COLO668 (cell line): Measurements from ENCODE around the gene CPHXL2.

Experiments
- DNase-seq: peaks from one replicate; lab custom pipeline; 2025; ENCODE audit not compliant: unreplicated experiment; lab: John Stamatoyannopoulos, UW

Gene CPHXL2

DNA sequence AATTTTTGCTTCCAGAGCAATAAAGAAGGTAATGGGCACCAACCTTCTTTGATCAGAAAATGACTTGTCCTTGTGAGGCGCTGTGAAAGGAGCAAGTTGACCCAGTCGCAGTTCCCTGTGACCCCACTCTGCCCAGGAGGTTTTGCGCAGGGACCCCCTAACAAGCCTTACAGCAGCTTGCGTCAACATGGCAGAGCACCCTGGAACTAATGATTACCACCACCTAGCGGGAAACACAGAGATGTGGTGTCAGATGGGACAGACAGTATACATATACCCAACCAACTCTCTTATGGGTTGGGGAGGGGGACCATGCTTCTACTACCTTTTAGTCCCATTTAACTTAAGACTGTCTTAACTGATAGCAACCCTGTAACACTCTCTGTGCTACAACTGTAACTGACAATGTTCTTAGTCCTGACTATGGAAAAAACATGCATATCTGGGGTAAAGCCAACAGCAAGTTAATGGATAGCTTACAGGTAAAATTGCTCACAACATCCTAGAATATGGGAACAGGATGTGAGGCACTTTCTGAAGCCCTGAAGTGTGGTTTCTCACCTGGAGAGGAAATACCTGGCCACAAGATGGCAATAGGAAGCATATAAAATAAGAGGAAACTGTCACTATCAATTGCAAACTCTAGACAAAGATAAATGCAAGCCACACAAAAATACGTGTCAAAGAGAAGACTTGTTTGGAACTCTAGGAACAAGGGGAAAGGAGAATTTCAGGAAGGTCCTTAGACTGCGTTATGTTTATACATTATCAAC lies 32.4 kb downstream of the CPHXL2 start:
- no peak for DNase-seq

DNA sequence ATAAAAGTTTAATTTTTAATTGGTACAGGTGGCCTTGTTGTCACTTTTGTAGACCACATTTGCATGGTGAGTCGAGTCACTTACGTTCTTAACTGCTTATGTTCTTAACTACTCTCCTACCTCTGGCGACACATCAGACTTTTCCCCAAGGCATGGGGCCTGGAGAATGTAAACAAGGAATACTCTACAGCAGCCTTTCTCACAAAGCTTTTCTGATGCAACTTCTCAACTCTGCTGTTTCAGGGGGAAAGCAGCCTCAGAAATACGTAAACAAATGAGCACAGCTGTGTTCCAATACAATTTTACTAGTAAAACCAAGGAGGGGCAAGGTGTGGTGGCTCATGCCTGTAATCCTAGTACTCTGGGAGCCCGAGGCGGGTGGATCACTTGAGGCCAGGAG lies 36.2 kb downstream of the CPHXL2 start:
- DNase-seq = no peak

DNA sequence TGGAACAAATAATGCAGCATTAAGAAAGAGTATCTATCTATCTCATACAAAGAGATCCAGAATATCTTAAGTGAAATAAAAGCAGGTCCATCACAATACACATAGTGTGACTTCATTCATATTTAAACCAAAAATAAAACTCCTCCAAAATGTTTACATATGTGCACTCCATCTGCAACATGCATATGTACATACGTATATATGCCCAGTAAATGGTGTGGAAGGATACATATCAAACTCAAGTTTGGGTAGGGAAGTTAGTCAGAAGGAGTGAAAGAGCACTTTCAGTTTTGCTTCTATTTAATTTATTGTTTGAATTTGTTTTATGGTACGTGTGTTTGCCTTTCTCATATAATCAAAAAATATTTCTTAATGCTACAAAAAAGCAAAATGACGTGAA lies 41.8 kb downstream of the CPHXL2 start:
- no peak for DNase-seq

DNA sequence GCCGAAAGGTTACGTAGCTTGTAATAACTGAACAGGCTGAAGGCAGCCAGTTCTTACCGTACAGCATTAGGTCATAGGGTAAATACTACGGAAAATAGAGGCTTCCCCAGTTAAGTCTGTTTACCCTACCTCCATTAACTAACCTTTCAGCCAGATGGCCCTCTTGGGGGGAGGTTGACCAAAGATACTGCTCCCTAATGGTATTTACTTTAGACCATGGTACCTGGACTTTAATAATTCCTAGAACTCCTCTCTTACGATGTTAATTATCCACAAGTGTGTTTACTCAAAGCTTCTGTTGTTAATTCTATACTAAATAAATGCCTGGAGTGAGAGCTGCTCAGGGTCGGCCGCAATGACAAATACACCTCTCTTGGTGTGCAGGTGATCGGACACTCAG lies 44.0 kb downstream of the CPHXL2 start:
- peak; percentile 75 for DNase-seq

DNA sequence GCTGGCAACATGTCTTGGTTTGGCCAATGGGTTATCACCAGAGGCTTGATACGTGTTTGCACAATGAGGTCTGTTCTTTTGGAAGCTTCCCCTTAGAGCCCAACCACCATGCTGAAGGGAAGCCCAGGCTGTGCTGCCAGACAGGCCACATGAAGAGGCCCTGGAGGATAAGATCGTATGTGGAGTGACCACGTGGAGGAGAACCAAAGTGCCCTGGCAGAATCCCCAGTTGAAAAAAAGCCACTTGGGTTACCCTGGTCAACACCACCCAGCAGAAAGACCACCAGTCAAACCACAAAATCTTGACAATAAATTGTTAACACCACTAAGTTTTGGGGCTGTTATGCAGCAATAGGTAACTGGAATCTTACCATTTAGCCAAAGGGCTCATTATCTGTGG lies 46.8 kb downstream of the CPHXL2 start:
- DNase-seq = no peak

DNA sequence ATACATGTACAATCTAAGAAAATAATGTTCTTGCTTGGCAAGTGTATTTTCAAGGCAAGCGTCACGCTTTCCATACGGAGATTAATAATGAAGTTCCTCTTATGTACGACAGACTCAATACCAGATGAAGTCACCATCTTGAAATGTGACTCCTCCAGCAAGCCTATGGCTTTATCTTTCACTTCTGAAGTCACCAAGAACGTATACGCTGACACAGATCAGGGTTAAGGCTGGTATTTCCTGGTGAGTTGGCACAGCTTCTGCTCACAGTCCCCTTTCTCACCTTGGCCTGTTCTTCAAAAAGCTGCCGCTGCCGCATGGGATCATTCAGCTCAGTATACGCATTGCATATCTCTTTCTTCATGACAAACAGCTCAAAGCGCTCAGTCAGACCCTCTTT lies 47.7 kb downstream of the CPHXL2 start:
- no peak for DNase-seq

DNA sequence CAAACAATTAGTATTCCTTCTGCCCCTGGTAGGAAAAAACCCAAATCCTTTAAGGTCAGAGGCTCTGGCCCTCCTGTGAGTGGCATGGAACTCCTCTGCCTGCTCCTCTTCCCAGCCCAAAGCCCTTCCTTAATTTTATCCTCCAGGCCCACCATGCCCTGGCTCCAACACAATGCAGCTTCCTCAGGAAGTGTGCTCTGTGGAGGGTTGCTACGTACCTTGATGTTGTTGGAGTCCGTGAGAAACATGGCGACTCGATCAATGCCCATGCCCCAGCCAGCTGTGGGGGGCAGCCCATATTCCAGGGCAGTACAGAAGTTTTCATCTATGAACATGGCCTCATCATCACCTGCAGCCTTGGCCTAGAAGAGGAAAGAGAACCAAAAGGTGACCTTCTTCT lies 48.5 kb downstream of the CPHXL2 start:
- no peak for DNase-seq

DNA sequence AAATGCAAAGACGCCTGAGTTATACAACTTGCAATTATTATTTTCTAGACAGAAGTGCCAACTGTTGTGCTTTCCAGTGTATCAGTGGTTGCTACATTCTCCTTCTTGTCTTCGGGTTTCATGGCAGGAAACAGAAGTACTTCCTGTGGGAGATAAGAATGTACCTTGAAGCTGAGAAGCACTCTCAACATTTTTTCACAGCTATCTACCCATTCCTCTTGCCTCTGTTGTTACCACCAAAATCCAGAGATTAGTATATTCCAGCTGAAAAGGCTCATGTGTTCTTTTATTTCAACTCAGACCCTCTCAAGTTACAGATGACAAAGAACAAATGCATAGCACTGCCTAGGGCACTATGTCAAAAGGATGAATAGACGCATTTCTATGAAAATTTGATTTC lies 49.0 kb downstream of the CPHXL2 start:
- no peak for DNase-seq

DNA sequence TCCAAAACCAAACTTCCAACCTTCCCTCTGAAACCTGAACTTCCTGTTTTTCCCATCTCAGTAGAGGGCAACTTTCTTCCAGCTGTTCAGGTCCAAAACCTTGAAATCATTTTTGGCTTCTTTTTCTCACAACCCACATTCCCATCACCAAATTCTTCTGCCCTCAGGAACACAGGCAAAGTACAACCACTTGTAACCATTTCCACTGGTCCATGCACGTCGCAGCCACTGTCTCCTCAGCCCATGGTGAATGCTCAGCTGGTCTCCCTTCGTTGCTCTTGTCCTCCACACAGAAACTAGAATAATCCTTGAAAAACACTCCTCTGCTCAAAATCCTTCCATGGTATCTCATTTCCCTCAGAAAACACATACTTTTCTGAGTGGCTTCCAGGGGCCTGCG lies 50.0 kb downstream of the CPHXL2 start:
- DNase-seq = no peak

DNA sequence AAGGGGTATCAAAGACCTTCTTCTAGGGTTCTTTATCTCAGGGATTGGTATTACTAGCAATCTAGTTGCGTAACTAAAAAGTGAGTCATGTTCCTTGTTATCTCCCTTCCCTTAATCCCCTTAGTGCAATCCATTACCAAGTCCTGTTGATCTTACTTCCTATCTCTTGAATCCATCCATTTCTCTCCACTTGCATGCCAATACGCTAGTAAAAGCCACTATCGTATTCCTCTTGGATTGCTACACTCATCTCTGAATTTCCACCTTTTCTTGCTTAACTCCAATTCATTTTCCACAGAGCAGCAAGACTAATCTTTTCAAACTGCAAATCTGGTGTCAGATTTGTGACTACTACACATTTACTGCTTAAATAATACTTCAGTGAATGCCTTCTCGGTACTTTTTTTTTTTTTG lies 51.9 kb downstream of the CPHXL2 start:
- DNase-seq = no peak

DNA sequence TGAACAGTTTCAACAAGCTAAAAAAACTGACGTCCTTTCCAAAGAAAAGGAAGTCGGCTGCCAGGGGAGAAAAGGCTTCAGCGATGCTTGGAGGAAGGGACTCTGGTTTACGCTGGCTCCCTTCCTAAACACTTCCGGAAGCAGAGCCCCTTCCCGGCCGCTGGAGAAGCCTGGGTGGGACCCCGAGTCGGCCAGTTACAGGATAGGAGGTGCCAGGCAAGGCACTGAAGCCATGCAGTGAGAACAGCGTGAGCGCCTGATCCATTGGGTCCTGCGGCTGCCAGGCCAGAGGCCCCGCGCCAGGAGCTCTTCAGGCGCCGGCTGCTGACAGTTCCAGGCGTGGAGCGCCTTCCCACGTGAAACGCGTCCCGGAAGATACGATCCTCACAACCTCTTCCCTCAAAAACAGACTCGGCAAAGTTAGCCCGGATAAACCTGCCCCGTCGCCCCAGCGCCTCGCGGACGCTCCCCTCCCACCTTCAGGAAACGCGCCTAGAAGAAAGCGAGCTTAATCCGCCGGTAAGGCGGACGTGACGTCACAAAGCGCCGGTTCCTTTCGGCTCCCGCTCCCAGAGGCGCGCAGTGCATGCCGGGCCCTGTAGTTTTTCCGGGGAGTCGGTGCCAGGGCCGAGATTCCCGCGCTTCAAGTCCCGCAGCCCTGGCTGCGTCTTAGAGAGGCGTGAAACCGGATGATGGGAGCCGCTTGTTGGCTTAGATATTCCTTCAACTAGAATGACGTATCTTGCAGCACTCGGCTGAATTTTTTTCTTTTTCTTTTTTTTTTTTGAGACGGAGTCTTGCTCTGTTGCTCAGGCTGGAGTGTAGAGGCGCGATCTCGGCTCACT lies 53.8 kb downstream of the CPHXL2 start, which contains the start of gene ADAT1:
ADAT1 (minus strand) TSS at position 521 of the 845 bp plus-strand sequence. CDS start 2,482 bp downstream, outside the sequence.
- peak; percentile 98 for DNase-seq

DNA sequence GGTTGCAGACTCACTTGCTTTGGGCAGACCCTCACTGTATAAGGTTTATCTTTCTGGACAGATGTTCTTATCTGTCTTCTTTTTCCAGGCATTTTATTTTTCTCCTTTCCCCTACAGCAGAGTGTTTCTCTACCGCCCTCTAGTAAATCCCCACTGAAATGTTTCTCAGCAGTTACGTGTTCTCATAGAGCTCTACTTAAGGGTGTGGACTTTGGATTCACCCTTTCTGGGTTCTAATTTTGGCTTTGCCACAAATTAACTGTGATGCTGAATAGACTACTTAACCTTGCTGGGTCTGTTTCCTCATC lies 55.7 kb downstream of the CPHXL2 start:
- DNase-seq = no peak

DNA sequence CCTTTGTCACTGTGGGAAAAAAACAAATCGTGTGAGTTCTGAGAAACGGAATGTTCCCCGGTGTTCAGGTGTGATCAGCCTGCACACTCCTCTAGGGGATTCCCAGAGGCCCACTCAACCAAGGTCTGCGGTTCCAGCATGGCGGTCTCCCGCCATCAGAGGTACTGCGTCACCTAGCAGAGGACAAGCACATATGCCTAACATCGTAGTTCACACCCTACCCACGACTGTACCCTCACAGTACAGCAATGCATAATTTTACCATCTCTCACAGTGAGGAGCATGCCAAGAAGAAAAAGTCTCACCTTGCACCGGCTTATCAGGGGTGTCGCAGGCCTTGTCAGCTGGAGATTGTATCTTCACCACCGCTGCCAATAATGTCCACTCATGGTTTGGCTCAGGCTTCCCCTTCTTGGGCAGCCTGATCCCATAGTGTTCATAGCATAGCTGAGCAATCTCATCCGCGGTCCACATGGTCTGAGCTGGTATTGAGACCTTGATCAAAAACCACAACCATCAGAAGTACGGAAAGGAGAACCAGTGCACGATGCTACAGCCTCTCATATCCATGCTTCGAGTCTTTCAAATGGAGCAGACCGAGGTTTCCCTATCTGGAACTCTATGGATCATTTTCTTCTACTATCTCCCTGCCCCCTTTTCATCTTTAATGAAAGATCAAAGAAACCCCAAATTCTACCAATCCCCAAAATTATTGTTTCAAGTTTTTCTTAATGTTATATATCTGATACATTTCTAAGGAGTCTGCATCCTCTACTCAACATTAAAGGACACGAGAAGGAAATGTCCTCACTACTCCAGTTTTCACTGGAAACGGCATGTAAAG lies 56.3 kb downstream of the CPHXL2 start:
- DNase-seq = no peak

DNA sequence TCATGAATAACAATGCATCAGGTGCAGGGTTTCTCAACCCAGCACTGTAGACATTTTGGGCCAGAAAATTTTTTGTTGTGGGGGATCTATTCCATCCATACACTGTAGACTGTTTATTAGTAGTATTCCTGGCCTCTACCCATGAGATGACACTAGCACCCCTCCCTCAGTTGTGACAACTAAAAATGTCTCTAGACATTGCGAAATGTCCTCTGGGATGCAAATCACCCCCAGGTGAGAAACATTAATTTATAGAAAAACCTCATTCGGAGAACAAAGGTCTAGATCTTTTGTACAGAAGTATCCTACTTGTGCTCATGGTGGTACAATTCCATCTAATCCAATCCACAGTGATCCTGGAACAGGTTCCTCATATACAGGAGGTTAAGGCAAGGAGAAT lies 58.0 kb downstream of the CPHXL2 start:
- no peak for DNase-seq

DNA sequence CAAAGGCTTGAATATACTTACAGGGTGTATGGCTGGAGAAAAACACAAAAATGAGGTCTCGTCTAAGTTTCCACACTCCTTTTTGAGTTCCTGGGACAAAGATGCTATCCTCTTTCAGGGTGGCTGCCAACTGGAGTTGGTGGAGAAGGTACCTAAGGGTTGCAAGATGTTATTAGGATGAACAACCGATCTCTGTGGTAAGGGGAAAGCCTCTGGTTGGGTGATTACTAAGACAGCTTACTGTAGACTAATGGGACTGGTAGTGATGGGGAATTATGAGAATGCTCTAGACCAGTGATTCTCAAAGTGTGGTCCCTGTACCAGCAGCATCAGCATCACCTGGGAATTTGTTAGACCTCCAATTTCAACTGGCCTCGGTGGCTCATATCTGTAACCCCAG lies 59.7 kb downstream of the CPHXL2 start:
- DNase-seq = no peak

DNA sequence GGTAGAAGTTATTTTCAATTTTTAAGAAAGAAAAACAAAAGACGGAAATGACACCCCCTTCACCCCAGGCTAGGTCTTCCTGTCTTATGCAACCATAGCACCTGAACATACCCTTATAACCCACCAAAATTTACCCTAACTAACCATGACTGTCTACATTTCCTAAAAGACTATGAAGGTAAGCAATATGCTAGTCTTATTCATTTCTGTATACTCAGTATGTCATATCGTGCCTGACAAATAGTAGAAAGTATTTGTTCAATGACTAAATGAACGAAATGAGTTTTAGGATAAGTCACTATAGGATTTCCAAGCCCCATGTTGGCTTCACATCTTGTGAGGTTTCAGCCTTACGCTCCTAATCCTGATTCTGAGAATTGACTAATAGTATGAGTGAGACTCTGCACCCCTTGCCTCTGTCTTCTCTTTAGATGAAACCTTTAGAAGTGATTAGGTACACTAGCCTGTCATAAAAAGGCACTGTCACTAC lies 60.2 kb downstream of the CPHXL2 start:
- DNase-seq = no peak

DNA sequence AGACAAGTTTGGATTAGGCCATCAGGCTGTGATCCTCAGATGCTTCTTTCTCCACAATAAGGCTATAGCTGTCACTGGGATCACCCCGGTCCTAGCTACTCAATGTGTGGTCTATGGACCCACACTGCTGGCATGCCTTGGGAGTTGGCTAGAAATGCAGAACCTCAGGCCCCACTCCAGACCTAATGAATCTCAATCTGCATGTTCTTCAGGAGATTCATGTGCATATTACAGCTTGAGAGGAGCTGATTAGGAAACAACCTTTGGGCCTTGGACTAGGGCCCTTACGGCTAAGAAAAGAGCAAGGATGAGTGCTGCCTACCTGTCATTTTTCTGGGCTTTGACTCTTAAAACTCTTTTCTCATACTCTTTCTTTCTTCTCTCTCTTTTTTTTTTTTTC lies 61.2 kb downstream of the CPHXL2 start:
- DNase-seq = no peak

DNA sequence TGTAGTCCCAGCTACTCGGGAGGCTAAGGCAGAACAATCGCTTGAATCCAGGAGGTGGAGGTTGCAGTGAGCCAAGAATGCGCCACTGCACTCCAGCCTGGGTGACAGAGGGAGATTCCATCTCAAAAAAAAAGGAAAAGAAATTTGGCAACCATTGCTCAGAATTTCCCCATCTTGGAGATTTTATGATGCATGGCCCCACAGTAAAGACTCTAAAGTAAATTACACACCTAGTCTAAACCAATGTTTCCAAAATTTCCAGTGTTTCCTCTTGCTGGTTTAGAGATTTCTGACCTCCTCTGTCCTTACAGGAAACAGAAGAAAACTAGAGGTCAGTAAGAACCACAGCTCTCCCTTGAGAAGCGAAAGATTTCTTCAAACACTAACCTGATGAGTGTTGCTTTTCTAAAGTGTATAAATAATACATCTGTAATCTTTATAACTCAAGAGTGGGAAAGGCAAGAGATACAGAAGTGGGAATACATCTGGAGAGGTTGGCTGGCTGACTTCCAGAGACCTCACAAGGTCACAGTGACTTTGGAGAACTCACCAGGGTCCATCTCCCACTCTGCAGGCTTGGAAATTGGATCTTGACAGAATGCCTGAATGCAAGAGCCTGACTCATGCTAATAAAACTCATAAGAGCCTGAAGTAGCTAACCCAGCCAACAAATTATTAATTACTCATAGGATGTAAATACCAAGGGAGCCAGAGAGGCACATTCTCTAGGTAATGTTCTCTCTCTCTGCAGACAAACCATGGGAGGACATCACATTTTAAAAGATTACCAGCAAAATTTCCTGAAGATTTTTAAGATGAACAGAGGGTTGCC lies 62.5 kb downstream of the CPHXL2 start:
- no peak for DNase-seq
